ENCODE measurements around the gene MTIF3. TPM values are rescaled to one million over a fixed set of nuclear protein-coding genes. Genes with fewer than 3 reads are reported as not detected.
"Not testable (repeated sequence)": the region's sequence is repeated elsewhere in the genome, so short reads cannot be mapped to it uniquely, and the experiment has no call there.

The MTIF3 gene
- polyA plus RNA-seq, 3 donors, result 69.4 to 89.0 (median 88.5) TPM

DNA sequence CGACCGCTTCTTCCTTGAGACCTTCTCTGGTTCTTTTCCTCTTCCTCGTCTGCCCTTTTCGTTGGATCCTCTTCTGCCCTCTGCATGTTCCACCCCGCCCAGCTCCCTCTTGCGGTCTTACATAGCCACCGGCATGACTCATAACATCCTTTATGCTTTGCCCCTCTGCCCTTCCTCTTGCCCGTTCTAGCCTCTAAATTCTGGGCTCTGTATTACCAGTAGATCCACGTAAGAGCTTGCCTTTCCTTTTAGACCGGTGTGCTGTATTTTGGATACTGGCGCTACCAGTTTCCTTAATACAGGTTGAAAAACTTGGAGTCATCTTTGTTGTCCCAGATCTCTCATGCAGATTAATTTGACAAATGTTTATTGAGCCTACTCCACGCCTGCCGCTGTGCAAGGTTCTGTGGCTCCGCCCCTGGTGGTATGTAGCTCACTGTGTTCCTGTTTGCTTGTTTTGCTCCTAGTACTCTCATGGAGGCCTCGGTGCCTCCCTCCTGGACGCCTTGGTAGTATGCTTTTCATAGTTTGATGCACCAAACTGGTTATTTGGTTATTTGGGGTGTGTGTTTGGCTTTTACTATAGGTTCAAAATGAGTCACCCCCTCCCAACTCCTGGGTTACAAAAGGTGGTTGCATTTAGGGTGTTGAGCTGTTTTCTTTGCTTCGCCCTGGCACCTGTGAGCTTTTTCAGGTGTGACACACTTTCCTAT, 24.3 kb downstream of the MTIF3 start:
- no peak for DNase-seq (ENCODE audit: extremely low read depth in 1 of 11, low read depth in 9 of 11, low spot score in 4 of 11)

DNA sequence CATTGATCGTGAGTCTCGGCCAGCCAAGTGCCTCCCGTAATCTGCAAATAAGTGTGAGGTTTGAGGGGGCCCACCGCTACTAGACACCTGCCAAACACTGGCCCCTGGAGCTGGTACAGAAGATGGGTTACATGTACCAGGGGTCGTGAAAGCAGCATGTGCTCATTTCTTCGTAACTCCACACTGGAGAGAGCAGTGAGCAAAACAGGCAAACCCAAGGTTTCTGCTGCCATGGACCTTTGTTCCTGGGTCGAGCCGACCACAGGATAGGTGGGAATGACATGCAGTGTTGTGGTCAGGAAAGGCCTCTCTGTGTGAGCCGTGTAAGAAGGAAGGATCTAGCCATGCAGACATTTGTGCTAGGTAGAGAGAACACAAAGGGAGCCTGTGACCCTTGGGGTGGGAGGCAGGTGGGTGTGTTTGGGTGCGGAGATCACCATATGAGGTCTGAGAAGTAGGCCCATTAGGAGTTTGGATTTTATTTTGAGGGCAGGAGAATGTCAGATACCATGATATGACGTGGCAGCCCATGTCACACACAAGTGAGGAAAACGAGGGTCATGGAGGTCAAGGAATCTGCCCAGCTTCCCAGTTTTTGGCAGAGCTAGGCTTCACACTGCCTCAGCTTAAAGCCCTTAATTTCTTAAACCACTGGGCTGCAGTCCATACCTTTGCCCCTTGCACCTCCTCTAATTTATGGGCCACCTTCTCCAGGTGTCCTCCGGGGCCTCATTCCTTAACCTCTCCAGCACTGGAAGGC, 25.0 kb downstream of the MTIF3 start:
- no peak for DNase-seq (ENCODE audit: extremely low read depth in 1 of 11, low read depth in 9 of 11, low spot score in 4 of 11)

GRCh38 chr13:27424246-27425157, 25.9 kb downstream of the MTIF3 start, which contains the start of gene GTF3A:
TSS of gene GTF3A (plus strand) at chr13:27424619.
- peak; percentile 71 to 85 (median 82) for DNase-seq (ENCODE audit: extremely low read depth in 1 of 11, low read depth in 9 of 11, low spot score in 4 of 11)

GRCh38 chr13:27423333-27423732, 27.0 kb downstream of the MTIF3 start:
- no peak for DNase-seq (ENCODE audit: extremely low read depth in 1 of 11, low read depth in 9 of 11, low spot score in 4 of 11)

DNA sequence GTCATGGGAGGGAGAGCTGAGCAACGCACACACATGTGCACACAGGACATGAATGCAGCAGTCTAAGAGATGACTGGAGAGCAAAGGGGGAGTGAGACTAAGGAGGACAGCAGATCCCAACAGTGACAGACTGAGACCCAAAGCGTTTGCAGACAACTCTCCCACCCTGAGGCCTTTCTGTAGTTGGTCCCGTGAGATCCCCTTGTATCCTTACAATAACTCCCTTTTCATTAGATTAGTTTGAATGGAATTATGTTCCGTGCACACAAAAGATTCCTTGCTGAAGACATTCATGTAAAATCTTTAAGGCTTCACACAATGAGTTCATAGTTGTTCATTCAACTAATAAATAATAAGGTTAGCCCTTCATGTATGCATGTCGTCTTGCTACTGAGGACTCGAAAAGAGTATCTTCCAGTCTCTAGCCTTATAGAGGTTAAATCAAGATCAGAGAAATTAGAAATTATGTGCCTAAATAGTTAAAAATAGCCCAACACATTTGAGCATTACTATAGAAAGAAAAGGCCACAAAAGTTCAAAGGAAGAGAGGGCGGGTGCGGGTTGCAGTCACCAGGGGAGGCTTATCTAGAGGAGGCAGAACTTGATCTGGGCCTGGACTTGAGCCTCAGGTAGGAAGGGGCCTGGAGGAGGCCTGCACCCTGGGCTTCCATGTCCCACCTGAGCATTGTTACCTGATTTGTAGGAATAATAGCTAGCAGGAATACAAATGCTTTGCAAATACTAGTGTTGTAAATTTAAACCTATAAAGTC, 29.1 kb downstream of the MTIF3 start:
- no peak for DNase-seq (ENCODE audit: extremely low read depth in 1 of 11, low read depth in 9 of 11, low spot score in 4 of 11)

- DNase-seq (ENCODE audit: extremely low read depth in 1 of 11, low read depth in 9 of 11, low spot score in 4 of 11), result no peak
These were observed 31.0 kb downstream of the MTIF3 start for GRCh38 chr13:27419328-27419727.

GRCh38 chr13:27415116-27415515, 35.2 kb downstream of the MTIF3 start:
- no peak for DNase-seq (ENCODE audit: extremely low read depth in 1 of 11, low read depth in 9 of 11, low spot score in 4 of 11)

- DNase-seq (ENCODE audit: extremely low read depth in 1 of 11, low read depth in 9 of 11, low spot score in 4 of 11), result no peak
These were observed 39.0 kb downstream of the MTIF3 start for GRCh38 chr13:27411341-27411740.

DNA sequence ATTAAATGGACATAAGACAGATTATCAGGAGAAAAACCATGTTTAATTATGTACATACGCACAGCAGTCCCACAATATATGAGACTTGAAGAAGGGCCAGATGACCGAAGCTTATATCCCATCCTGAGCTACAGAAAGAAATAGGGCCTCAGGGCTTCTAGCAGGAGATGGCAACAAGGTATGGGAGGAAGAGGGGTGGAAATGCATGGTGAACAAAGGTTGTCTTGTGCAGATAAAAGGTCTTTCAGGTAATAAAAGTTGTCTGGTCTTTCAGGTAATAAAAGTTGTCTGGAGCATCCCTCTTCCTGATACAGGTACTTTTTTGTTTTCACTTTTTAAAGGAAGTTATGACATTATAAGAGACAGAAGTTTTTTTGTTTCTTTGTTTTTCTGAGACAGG, 41.4 kb downstream of the MTIF3 start:
- DNase-seq (ENCODE audit: extremely low read depth in 1 of 11, low read depth in 9 of 11, low spot score in 4 of 11), result no peak

DNA sequence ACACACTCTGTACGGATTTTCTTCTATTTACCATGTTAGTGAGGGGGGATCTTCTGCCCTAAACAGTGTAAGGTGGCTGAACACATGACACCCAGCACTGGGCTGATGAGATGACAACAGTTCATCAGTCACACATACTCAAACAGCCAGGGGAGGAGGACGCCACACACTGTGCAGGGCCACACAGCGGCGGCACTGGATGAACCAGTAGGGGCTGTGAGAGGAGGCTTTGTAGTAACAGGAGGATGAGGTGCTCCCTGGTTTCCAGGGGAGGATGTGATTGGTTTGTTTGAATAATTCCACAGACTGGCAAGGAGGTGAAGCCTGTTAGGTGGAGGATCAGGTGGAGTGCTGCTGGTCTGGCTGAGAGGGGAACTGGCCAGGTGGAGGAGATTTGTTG, 42.3 kb downstream of the MTIF3 start:
- DNase-seq (ENCODE audit: extremely low read depth in 1 of 11, low read depth in 9 of 11, low spot score in 4 of 11), result no peak

DNA sequence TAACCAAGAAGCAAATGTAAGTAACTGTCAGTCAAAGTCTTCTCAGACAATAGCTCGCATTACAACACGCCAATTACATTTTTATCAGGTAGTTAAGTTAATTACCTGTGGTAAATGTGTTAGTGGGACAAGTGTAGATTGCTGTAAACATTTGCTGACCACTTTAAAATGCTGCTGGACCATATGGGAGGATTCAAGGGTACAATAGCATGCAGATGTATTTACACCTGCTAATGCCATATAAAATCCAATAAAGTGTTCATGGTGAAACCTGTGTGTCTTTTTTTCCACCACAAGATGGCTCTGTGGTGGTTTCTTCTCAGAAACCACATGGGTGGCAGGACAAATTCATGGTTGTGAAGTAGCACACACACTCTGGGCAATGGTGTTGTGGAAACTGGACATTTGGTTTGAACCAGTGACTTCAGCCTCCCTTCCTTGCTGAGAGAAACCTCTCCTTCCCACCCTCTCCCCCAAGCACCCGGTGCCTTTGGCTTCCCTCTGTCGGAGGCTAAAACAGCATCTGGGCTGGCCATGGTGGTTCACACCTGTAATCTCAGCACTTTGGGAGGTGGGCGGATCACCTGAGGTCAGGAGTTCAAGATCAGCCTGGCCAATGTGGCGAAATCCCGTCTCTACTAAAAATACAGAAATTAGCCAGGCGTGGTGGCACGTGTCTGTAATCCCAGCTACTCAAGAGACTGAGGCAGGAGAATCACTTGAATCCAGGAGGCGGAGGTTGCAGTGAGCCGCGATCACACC, 44.0 kb downstream of the MTIF3 start:
- no peak for DNase-seq (ENCODE audit: extremely low read depth in 1 of 11, low read depth in 9 of 11, low spot score in 4 of 11)

DNA sequence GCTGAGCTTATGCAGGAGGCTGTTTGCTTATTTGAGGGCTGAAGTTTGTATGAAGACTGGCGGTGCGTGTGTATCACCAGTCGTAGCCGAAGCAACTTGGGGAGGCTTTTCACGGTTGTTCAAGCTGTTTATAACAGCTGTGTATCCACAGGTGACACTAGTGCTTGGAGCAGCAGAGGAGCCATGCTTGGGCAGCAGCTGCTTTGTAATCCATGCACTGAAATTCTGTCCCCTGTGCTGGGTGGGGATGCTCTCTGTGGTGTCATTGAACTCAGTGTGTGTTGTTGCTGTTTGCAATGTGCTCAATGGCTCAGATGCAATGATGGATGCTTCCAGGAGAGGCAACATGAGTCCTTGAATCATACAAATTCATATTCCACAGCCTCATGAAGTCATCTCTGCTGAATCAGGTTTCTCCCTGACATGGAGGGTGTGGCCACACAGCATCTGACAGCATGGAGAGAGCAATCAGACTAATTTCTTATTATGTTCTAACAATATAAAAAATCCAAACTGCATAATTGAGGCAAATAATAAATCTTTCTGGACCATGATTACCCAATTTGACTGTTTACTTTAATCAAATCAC, 44.7 kb downstream of the MTIF3 start:
- DNase-seq (ENCODE audit: extremely low read depth in 1 of 11, low read depth in 9 of 11, low spot score in 4 of 11), result no peak

DNA sequence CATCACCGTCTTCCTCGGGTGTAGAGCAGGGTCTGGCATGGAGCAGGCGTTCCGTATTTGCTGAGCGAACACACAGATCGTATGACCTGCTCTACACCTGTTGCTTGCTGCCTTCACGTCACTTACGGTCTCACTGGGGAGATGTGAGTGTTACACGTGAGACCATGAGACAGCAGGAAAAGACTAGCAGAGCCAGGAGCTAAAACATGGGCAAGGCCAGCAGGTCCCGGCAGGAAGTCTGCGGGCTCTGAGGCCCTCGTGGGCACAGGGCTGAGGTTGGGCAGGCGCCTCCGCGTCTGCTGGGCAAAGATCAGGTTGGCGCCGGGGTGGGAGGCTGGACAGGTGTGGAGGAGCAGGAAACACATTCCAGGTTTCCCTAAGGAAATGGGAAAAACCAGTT, 45.7 kb downstream of the MTIF3 start:
- no peak for DNase-seq (ENCODE audit: extremely low read depth in 1 of 11, low read depth in 9 of 11, low spot score in 4 of 11)

GRCh38 chr13:27403727-27404385, 46.5 kb downstream of the MTIF3 start:
- DNase-seq (ENCODE audit: extremely low read depth in 1 of 11, low read depth in 9 of 11, low spot score in 4 of 11), result no peak

- no peak for DNase-seq (ENCODE audit: extremely low read depth in 1 of 11, low read depth in 9 of 11, low spot score in 4 of 11)
These were observed 47.1 kb downstream of the MTIF3 start for GRCh38 chr13:27403203-27403678.

DNA sequence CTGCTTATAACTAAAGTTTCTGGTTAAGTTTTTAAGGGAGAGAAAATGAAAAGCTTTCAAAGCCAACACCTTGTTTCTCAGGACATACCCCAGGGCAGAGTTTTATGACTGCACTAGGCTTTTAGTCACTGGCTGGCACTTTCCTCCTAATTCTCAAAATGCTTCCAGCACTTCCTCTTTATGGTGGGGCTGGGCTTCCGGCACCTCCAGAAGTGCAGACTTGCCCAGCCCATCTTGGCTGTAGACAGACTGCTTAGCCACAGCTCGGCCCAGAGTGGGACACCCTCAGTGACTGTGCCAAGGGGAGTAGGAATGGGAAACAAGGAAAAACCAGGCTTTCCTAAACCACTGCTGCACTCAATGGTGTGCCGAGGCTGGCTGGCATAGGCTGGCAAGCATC, 49.2 kb downstream of the MTIF3 start:
- no peak for DNase-seq (ENCODE audit: extremely low read depth in 1 of 11, low read depth in 9 of 11, low spot score in 4 of 11)

DNA sequence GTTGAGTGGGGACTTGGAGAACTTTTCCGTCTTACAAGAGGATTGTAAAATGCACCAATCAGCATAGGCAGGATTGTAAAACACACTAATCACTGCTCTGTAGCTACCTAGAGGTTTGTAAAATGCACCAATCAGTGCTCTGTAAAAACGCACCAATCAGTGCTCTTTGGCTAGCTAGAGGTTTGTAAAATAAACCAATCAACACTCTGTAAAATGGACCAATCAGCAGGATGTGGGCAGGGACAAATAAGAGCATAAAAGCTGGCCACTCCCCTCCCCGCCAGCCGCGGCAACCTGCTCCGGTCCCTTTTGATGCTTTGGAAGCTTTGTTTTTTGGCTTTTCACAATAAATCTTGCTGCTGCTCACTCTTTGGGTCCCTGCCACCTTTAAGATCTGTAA, 50.0 kb downstream of the MTIF3 start:
- DNase-seq (ENCODE audit: extremely low read depth in 1 of 11, low read depth in 9 of 11, low spot score in 4 of 11), result not testable (repeated sequence)

All from renal cortex interstitium (tissue), 11 donors.